Measurements from ENCODE around the gene MAN2B2.
A peak's percentile ranks its signal among the peaks of the same experiment; 100 is the strongest.
"Not testable (repeated sequence)": the region's sequence is repeated elsewhere in the genome, so short reads cannot be mapped to it uniquely, and the experiment has no call there.

Gene MAN2B2

DNA sequence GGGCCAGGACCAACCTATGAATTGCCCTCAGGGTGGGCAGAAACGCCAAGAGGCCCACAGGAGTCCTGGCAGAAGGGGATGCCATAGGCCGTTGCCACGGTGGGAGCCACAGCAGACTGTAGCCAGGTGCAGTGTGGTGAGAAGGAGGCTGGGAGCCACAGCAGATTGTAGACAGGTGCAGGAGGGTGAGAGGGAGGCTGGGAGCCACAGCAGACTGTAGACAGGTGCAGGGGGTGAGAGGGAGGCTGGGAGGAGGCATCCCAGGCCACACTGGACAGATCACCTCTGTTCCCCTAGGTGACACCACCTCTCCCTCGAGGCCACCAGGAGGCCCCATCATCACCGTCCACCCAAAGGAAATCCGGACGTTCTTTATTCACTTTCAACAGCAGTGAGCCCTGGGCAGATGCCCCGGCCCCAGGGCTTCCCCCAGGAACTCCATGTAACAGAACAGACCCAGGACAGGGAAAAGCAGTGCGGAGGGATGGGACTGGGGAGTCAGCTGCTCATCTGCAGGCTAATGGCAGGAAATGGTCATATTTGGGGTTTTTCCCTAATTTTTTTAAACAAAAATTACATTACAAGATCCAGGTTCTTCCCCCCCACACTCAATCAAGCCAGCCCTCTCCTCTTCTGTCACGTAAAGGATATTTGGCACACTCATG, 46.0 kb downstream of the MAN2B2 start:
- DNase-seq, result no peak
- H3K4me3 ChIP-seq (ENCODE audit: low read depth, low read length), result no peak overlapping the region
- no peaks in the 10 kb centered on the region for H3K9me3 ChIP-seq (ENCODE audit: severe bottlenecking)
- peaks cover 9% of the 10 kb centered on the region for H3K36me3 ChIP-seq
- no peak overlapping the region for H3K27ac ChIP-seq
- TF ChIP-seq, protein P1, sequence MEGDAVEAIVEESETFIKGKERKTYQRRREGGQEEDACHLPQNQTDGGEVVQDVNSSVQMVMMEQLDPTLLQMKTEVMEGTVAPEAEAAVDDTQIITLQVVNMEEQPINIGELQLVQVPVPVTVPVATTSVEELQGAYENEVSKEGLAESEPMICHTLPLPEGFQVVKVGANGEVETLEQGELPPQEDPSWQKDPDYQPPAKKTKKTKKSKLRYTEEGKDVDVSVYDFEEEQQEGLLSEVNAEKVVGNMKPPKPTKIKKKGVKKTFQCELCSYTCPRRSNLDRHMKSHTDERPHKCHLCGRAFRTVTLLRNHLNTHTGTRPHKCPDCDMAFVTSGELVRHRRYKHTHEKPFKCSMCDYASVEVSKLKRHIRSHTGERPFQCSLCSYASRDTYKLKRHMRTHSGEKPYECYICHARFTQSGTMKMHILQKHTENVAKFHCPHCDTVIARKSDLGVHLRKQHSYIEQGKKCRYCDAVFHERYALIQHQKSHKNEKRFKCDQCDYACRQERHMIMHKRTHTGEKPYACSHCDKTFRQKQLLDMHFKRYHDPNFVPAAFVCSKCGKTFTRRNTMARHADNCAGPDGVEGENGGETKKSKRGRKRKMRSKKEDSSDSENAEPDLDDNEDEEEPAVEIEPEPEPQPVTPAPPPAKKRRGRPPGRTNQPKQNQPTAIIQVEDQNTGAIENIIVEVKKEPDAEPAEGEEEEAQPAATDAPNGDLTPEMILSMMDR (IDR thresholded peaks at IDR 0.05; ENCODE audit: low read depth, low read length), result peak; percentile 26; the same call in 1 of the 2 replicates
- H3K27me3 ChIP-seq (ENCODE audit: insufficient read depth, low read depth, severe bottlenecking), result no peaks in the 10 kb centered on the region

DNA sequence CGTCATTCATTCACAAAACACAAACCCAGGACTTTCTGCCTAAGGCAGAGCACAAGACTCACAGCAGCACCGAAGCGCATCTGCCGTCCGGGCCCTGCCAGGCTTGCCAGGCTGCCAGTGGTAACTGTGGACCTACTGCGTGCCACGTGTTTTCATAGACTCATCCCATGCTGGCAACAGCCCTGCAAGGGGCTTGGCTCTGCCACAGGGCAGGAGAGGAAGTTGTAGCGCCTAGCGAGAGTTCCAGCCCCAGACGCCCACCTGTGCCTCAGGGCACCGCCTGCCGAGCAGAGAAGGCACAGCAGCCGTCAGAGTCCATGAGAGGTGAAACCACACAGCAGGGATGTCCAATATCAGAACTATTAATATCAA, 46.6 kb downstream of the MAN2B2 start:
- H3K36me3 ChIP-seq, result peaks cover 9% of the 10 kb centered on the region
- TF ChIP-seq, protein P1 (IDR thresholded peaks at IDR 0.05; ENCODE audit: low read depth, low read length), result no peak
- no peak for DNase-seq
- H3K27ac ChIP-seq, result no peak overlapping the region
- no peaks in the 10 kb centered on the region for H3K27me3 ChIP-seq (ENCODE audit: insufficient read depth, low read depth, severe bottlenecking)
- no peak overlapping the region for H3K4me3 ChIP-seq (ENCODE audit: low read depth, low read length)
- no peaks in the 10 kb centered on the region for H3K9me3 ChIP-seq (ENCODE audit: severe bottlenecking)

DNA sequence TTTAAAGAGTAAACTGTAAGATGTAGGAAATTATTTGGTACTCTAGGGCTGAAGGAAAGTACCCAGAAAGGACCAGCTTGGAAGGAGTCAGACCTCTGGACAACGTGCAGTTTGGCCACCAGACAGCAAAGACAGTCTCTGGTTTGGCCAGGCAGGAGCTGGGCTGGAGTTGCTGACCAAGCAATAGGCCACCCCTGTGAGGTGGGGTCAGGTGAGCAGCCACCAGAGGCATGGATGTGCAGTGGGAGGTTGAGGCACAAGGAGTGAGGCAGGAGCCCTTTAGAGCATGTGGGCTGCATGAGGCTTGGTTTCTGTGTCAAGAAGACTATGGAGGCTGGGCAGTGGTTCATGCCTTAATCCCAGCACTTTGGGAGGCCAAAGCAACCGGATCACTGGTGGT, 47.8 kb downstream of the MAN2B2 start:
- Histone ChIP-seq H3K4me3 (ENCODE audit: low read depth, low read length) (no peak overlapping the region), H3K36me3 (peaks cover 2% of the 10 kb centered on the region; the same call in 1 of the 2 replicates), H3K27me3 (ENCODE audit: insufficient read depth, low read depth, severe bottlenecking) (no peaks in the 10 kb centered on the region), H3K9me3 (ENCODE audit: severe bottlenecking) (no peaks in the 10 kb centered on the region), H3K27ac (no peak overlapping the region)
- TF ChIP-seq, protein P1 (IDR thresholded peaks at IDR 0.05; ENCODE audit: low read depth, low read length), result no peak
- DNase-seq, result no peak

DNA sequence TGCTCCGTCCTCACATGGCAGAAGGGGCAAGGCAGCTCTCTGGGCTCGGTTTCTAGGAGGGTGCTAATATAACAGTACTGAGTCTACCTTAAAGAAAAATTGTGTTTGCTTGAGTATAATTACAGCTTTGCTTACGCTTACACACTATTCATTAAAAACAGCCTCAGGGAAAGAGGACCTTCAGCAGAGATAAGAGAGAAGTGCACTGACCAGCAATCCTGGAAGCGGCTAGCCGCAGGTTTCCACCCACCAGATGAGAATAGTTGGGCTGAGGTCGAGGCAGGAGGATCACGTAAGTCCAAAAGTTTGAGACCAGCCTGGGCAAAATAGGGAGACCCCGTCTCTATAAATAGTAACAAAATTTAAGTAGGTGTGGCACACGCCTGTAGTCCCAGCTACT, 50.3 kb downstream of the MAN2B2 start:
- Histone ChIP-seq H3K27me3 (ENCODE audit: insufficient read depth, low read depth, severe bottlenecking) (no peaks in the 10 kb centered on the region), H3K4me3 (ENCODE audit: low read depth, low read length) (no peak overlapping the region), H3K27ac (no peak overlapping the region), H3K9me3 (ENCODE audit: severe bottlenecking) (no peaks in the 10 kb centered on the region), H3K36me3 (no peaks in the 10 kb centered on the region)
- DNase-seq, result no peak
- TF ChIP-seq, protein P1 (IDR thresholded peaks at IDR 0.05; ENCODE audit: low read depth, low read length), result no peak

DNA sequence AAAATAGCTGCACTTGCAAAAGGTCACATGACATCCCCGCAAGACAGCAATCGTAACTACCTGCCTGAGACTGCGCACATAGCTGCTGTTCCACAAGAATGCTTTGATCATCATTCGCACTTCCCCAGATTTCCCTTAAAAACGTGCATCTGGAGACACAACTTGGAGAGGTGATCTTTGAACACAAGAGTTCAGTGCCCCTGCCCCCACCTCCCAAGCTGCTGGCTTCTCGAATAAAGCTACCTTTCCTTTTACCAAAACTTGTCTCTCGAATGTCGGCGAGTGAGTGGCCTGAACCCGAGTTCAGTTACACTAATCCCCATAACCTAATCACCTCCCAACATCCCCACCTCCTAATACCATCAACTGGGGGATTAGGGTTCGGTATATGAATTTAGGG, 51.1 kb downstream of the MAN2B2 start:
- no peaks in the 10 kb centered on the region for H3K36me3 ChIP-seq
- H3K9me3 ChIP-seq (ENCODE audit: severe bottlenecking), result no peaks in the 10 kb centered on the region
- no peak overlapping the region for H3K27ac ChIP-seq
- DNase-seq, result no peak
- TF ChIP-seq, protein P1 (IDR thresholded peaks at IDR 0.05; ENCODE audit: low read depth, low read length), result no peak
- no peak overlapping the region for H3K4me3 ChIP-seq (ENCODE audit: low read depth, low read length)
- no peaks in the 10 kb centered on the region for H3K27me3 ChIP-seq (ENCODE audit: insufficient read depth, low read depth, severe bottlenecking)

DNA sequence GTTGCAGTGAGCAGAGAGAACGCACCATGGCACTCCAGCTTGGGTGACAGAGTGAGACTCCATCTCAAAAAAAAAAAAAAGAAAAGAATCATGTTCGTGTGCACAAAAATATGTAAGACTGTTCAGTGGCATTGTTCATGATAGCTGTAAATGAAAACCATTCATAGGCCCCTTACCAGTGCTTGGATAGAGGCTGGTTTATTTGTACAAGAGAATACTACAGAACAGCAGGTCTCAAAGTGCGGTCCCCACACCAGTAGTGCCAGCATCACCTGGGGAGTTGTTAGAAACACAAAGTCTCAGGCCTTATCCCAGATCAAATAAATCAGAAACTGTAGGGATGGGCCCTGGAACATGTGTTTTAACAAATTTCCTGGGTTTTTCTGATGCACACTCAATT, 52.8 kb downstream of the MAN2B2 start:
- no peak overlapping the region for H3K27ac ChIP-seq
- DNase-seq, result no peak
- H3K36me3 ChIP-seq, result no peaks in the 10 kb centered on the region
- H3K9me3 ChIP-seq (ENCODE audit: severe bottlenecking), result no peaks in the 10 kb centered on the region
- H3K4me3 ChIP-seq (ENCODE audit: low read depth, low read length), result no peak overlapping the region
- TF ChIP-seq, protein P1 (IDR thresholded peaks at IDR 0.05; ENCODE audit: low read depth, low read length), result no peak
- no peaks in the 10 kb centered on the region for H3K27me3 ChIP-seq (ENCODE audit: insufficient read depth, low read depth, severe bottlenecking)

DNA sequence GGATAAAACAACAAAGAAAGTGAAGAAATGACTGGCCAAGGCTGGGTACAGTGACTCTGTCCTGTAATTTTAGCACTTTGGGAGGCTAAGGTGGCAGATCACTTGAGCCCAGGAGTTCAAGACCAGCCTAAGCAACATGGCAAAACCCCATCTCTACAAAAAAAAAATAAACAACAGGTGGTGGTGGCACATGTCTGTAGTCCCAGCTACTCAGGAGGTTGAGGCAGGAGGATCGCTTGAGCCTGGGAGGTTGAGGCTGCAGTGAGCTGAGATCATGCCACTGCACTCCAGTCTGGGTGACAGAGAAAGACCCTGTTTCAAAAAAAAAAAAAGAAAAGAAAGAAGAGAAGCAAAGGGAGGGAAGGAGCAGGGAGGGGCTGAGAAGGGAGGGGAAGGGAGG, 53.5 kb downstream of the MAN2B2 start:
- H3K9me3 ChIP-seq (ENCODE audit: severe bottlenecking); H3K27me3 ChIP-seq (ENCODE audit: insufficient read depth, low read depth, severe bottlenecking); H3K27ac ChIP-seq; H3K4me3 ChIP-seq (ENCODE audit: low read depth, low read length); H3K36me3 ChIP-seq; DNase-seq: not testable (repeated sequence)

Data from WERI-Rb-1 (cell line).